Endothelial cell of umbilical vein (primary cell): ENCODE results near the gene KREMEN1. TPM values are rescaled to one million over a fixed set of nuclear protein-coding genes. Genes with fewer than 3 reads are reported as not detected.

Source experiments
- BruUV-seq: library from RNA; stranded (reverse); fragments of 400-500 nt; replicated peaks from 2 replicates; lab custom pipeline; 2021; lab: Mats Ljungman, UMichigan
- CTCF ChIA-PET: fragments of 300-600, 350-600 bp; sonication (Branson Sonifier 250); formaldehyde crosslinking; loops from one replicate; lab custom pipeline; 2021; ENCODE audit warnings: antibody characterized with exemption, inconsistent platforms; lab: Charles Lee
- POLR2A ChIA-PET: fragments of 300-600, 350-600 bp; sonication (Branson Sonifier 250); formaldehyde crosslinking; loops from one replicate; lab custom pipeline; 2021; ENCODE audit warnings: antibody characterized with exemption, inconsistent platforms; lab: Charles Lee
- DNase-seq: peaks from one replicate; pipeline ENCODE4 v3.0.0-alpha.2; 2011; ENCODE audit warnings: low read depth, low spot score
- FAIRE-seq: peaks from 2 replicates; lab custom pipeline; 2011; peaks lifted over from hg19 to GRCh38; lab: Jason Lieb, UNC
- H2AFZ ChIP-seq: 2 replicates; pipeline ENCODE4 v1.6.0; 2012; ENCODE audit warnings: low read depth, low read length, control low read depth, inconsistent platforms
- H3K27ac ChIP-seq: 2 replicates; pipeline ENCODE4 v1.5.1; 2011; ENCODE audit warnings: low read depth, mild to moderate bottlenecking, control low read depth, low read length, moderate library complexity; ENCODE audit not compliant: insufficient read depth
- H3K27me3 ChIP-seq, 2 experiments: 2 replicates each; pipeline versions ENCODE4 v1.6.0 to v1.6.1; 2011; ENCODE audit warnings: low read length in 2 of 2, mixed read lengths in 1 of 2; ENCODE audit not compliant: control insufficient read depth in 2 of 2, insufficient read depth in 2 of 2
- H3K36me3 ChIP-seq, 2 experiments: 2 replicates in 1 of 2; 3 replicates in 1 of 2; pipeline ENCODE4 v1.5.1; 2011; ENCODE audit warnings: low read length in 2 of 2, mild to moderate bottlenecking in 1 of 2, moderate library complexity in 1 of 2; ENCODE audit not compliant: control insufficient read depth in 2 of 2, insufficient read depth in 2 of 2; ENCODE audit errors: extremely low read depth in 1 of 2
- H3K4me1 ChIP-seq: 3 replicates; pipeline ENCODE4 v1.5.1; 2011; ENCODE audit warnings: mild to moderate bottlenecking, low read length; ENCODE audit not compliant: control insufficient read depth, insufficient read depth; ENCODE audit errors: extremely low read depth
- H3K4me2 ChIP-seq: 2 replicates; pipeline ENCODE4 v1.6.1; 2011; ENCODE audit warnings: low read length, control low read depth, mixed read lengths; ENCODE audit not compliant: insufficient read depth
- H3K4me3 ChIP-seq, 3 experiments: fragments of 200-600 bp in 1 of 3; sonication (generic), shearing (Covaris generic) in 1 of 3; replicated peaks in 1 of 3; 2 replicates each; pipeline ENCODE4 v1.5.1; 2011 to 2016; ENCODE audit warnings: control low read depth in 3 of 3, low read length in 3 of 3, mild to moderate bottlenecking in 2 of 3, inconsistent platforms in 1 of 3, low read depth in 1 of 3, moderate library complexity in 1 of 3; ENCODE audit not compliant: insufficient read depth in 1 of 3
- H3K79me2 ChIP-seq: 2 replicates; pipeline ENCODE4 v1.6.0; 2012; ENCODE audit warnings: low read length, inconsistent platforms; ENCODE audit not compliant: control insufficient read depth, insufficient read depth
- H3K9ac ChIP-seq: replicated peaks from 2 replicates; pipeline ENCODE3; 2011; ENCODE audit warnings: low read length, control low read depth; ENCODE audit not compliant: insufficient read depth; ENCODE audit errors: extremely low read depth
- H3K9me1 ChIP-seq: replicated peaks from 3 replicates; pipeline ENCODE4 v1.6.0; 2011; ENCODE audit warnings: mild to moderate bottlenecking, low read length; ENCODE audit not compliant: control insufficient read depth, insufficient read depth; ENCODE audit errors: extremely low read depth
- H3K9me3 ChIP-seq: replicated peaks from 2 replicates; pipeline ENCODE4 v1.5.1; 2012; ENCODE audit warnings: low read length, inconsistent platforms; ENCODE audit not compliant: control insufficient read depth, insufficient read depth
- H4K20me1 ChIP-seq: replicated peaks from 2 replicates; pipeline ENCODE3; 2011; ENCODE audit warnings: mild to moderate bottlenecking, low read length; ENCODE audit not compliant: control insufficient read depth, insufficient read depth; ENCODE audit errors: extremely low read depth
- CTCF ChIP-seq, 2 donors: IDR thresholded peaks; 1 replicate in 1 of 2; 2 replicates in 1 of 2; pipeline ENCODE4 v1.5.1; 2011; ENCODE audit warnings: low read length in 2 of 2, mild to moderate bottlenecking in 2 of 2, moderate library complexity in 2 of 2, control low read depth in 1 of 2, inconsistent platforms in 1 of 2, low read depth in 1 of 2; ENCODE audit not compliant: insufficient read depth in 1 of 2; ENCODE audit errors: extremely low read depth in 1 of 2
- EZH2 ChIP-seq: IDR thresholded peaks from 2 replicates; pipeline ENCODE4 v1.6.1; 2012; ENCODE audit warnings: borderline replicate concordance, low read depth, mild to moderate bottlenecking, moderate library complexity, low read length, inconsistent platforms; ENCODE audit not compliant: severe bottlenecking
- FOS ChIP-seq: IDR thresholded peaks from 2 replicates; pipeline ENCODE4 v1.6.1; 2011; ENCODE audit warnings: mild to moderate bottlenecking, low read length, moderate library complexity, borderline replicate concordance; ENCODE audit not compliant: insufficient read depth
- GATA2 ChIP-seq: IDR thresholded peaks from 2 replicates; pipeline ENCODE4 v1.7.0; 2011; ENCODE audit warnings: low read depth, mild to moderate bottlenecking, moderate library complexity, mixed read lengths, low read length; ENCODE audit not compliant: insufficient read length, insufficient read depth
- JUN ChIP-seq: IDR thresholded peaks from 2 replicates; pipeline ENCODE4 v1.6.1; 2011; ENCODE audit warnings: borderline replicate concordance, low read depth; ENCODE audit not compliant: insufficient read length, insufficient read depth
- MAX ChIP-seq: IDR thresholded peaks from 2 replicates; pipeline ENCODE4 v1.6.1; 2011; ENCODE audit not compliant: insufficient read depth, insufficient read length
- MYC ChIP-seq: IDR thresholded peaks from one replicate; pipeline ENCODE4 v1.6.1; 2011; ENCODE audit warnings: mild to moderate bottlenecking, low read depth, low read length
- POLR2A ChIP-seq: IDR thresholded peaks from 2 replicates; pipeline ENCODE4 v1.6.1; 2012; ENCODE audit warnings: low read depth, mild to moderate bottlenecking, control low read depth, low read length
- POLR2AphosphoS5 ChIP-seq: IDR thresholded peaks from 2 replicates; pipeline ENCODE4 v1.6.1; 2012; ENCODE audit warnings: low read depth, mild to moderate bottlenecking, control low read depth, low read length, moderate library complexity; ENCODE audit not compliant: insufficient read depth
- dilution Hi-C: fragments of 300-500 bp; cut with MboI; formaldehyde crosslinking; loops from one replicate; pipeline ENCODE4 v1.15.0; 2019; ENCODE audit warnings: low sequenced_read_pairs; ENCODE audit not compliant: extremely low pct_ligation_motif_present
- intact Hi-C: fragments of 100-400 bp; cut with micrococcal nuclease; formaldehyde crosslinking; loops from one replicate; pipeline ENCODE4 v1.10.0; 2022
- polyA plus RNA-seq, 4 experiments: library from polyadenylated mRNA; depleted of rRNA in 3 of 4; stranded (reverse) in 3 of 4; unstranded in 1 of 4; fragments of >200 nt; gene quantifications; 2 replicates each; pipeline versions ENCODE4 v1.2.1 to v1.2.3, GENCODE V29; 2011 to 2012; ENCODE audit warnings: missing spikeins in 1 of 4
- total RNA-seq: library from RNA; stranded (reverse); gene quantifications from 2 replicates; pipeline ENCODE4 v1.2.3, GENCODE V29; 2021

Gene KREMEN1
- total and polyA plus RNA-seq, 2 donors (not counting 3 experiments of a cell fraction or from before 2014, with no cell fraction given), result 0.58 to 1.1 TPM

GRCh38 chr22:29114392-29114791 lies 41.6 kb downstream of the KREMEN1 start:
- Histone ChIP-seq H3K36me3 (no peaks in the 10 kb centered on the region), H3K9ac (no peak overlapping the region), H2AFZ (no peak overlapping the region), H4K20me1 (no peaks in the 10 kb centered on the region), H3K27me3 (peaks cover 2 to 5% of the 10 kb centered on the region in 2 experiments), H3K4me3 (no peak overlapping the region), H3K79me2 (no peaks in the 10 kb centered on the region), H3K4me2 (no peak overlapping the region), H3K9me3 (no peaks in the 10 kb centered on the region), H3K27ac (no peak overlapping the region), H3K4me1 (no peaks in the 10 kb centered on the region), H3K9me1 (no peaks in the 10 kb centered on the region)
- CTCF ChIA-PET, result no interaction called here
- POLR2A ChIA-PET, result no interaction called here
- DNase-seq (no peak), FAIRE-seq (no peak)
- dilution Hi-C loops, result no loop called here
- no peak for TF ChIP-seq MAX
- TF ChIP-seq POLR2A, result no peak
- TF ChIP-seq FOS, result no peak
- no peak for TF ChIP-seq MYC
- no peak for TF ChIP-seq GATA2
- no peak for TF ChIP-seq EZH2
- TF ChIP-seq CTCF (IDR thresholded peaks at IDR 0.05; ENCODE audit: extremely low read depth in 1 of 2, insufficient read depth in 1 of 2, low read depth in 1 of 2, low read length in 2 of 2), result no peak
- no peak for TF ChIP-seq JUN
- no peak for TF ChIP-seq POLR2AphosphoS5
- BruUV-seq, result no TSS peak
- intact Hi-C loops, result no loop called here
